ENCODE results near the gene ZNF444. TPM values are rescaled to one million over a fixed set of nuclear protein-coding genes. Genes with fewer than 3 reads are reported as not detected.

ZNF444 gene
- polyA plus RNA-seq, 1 donor (not counting 4 experiments of a cell fraction or from before 2014, with no cell fraction given), result 9.1 TPM

- Histone ChIP-seq H3K4me2 (ENCODE audit: control insufficient read depth, extremely low read depth, insufficient read depth, low read depth, low read length) (no peak overlapping the region), H3K4me1 (ENCODE audit: control insufficient read depth, extremely low read depth, insufficient read depth, low read length) (peaks cover 14% of the 10 kb centered on the region), H3K36me3 (ENCODE audit: control insufficient read depth in 2 of 2, extremely low read depth in 1 of 2, insufficient read depth in 2 of 2, low read length in 2 of 2) (peaks cover 6 to 16% of the 10 kb centered on the region in 2 experiments), H2AFZ (ENCODE audit: control insufficient read depth, low read length) (no peak overlapping the region), H3K27ac (ENCODE audit: control insufficient read depth, insufficient read depth, low read length) (no peak overlapping the region), H3K27me3 (ENCODE audit: control insufficient read depth, extremely low read depth, insufficient read depth, low read length) (no peaks in the 10 kb centered on the region), H3K9me1 (ENCODE audit: control insufficient read depth, extremely low read depth, insufficient read depth, low read length) (peaks cover 2% of the 10 kb centered on the region), H3K79me2 (ENCODE audit: control insufficient read depth, insufficient read depth, low read length) (peaks cover 95% of the 10 kb centered on the region), H3K4me3 (ENCODE audit: control insufficient read depth in 2 of 3, extremely low read depth in 1 of 3, insufficient read depth in 2 of 3, low read depth in 1 of 3, low read length in 3 of 3) (no peak overlapping the region), H4K20me1 (ENCODE audit: control insufficient read depth, extremely low read depth, insufficient read depth, low read length) (peaks cover 44% of the 10 kb centered on the region), H3K9ac (ENCODE audit: control insufficient read depth, extremely low read depth, insufficient read depth, low read length) (no peak overlapping the region), H3K9me3 (ENCODE audit: control insufficient read depth, low read depth, low read length) (no peaks in the 10 kb centered on the region)
- no peak for TF ChIP-seq CTCF (optimal IDR thresholded peaks at IDR 0.05 in 1 of 3, IDR thresholded peaks at IDR 0.05 in 1 of 3, conservative IDR thresholded peaks at IDR 0.05 in 1 of 3; ENCODE audit: extremely low read depth in 1 of 3, insufficient read depth in 2 of 3, low read length in 3 of 3)
- TF ChIP-seq EZH2 (IDR thresholded peaks at IDR 0.05; ENCODE audit: low read length), result no peak
- no peak for DNase-seq (ENCODE audit: low read depth, low spot score)
- dilution Hi-C loops (cut with MboI; ENCODE audit: extremely low pct_ligation_motif_present, low sequenced_read_pairs), result no loop called here
- FAIRE-seq, result no peak
Observed at GRCh38 chr19:56113074-56113632, 27.9 kb upstream of the ZNF444 start.

GRCh38 chr19:56114051-56114777 is 26.9 kb upstream of the ZNF444 start:
- H3K36me3 ChIP-seq (ENCODE audit: control insufficient read depth in 2 of 2, extremely low read depth in 1 of 2, insufficient read depth in 2 of 2, low read length in 2 of 2), result peaks cover 7 to 14% of the 10 kb centered on the region in 2 experiments
- H3K4me1 ChIP-seq (ENCODE audit: control insufficient read depth, extremely low read depth, insufficient read depth, low read length), result peaks cover 8% of the 10 kb centered on the region
- no peak overlapping the region for H2AFZ ChIP-seq (ENCODE audit: control insufficient read depth, low read length)
- H3K27ac ChIP-seq (ENCODE audit: control insufficient read depth, insufficient read depth, low read length), result no peak overlapping the region
- H3K27me3 ChIP-seq (ENCODE audit: control insufficient read depth, extremely low read depth, insufficient read depth, low read length), result no peaks in the 10 kb centered on the region
- dilution Hi-C loops (cut with MboI; ENCODE audit: extremely low pct_ligation_motif_present, low sequenced_read_pairs), result no loop called here
- no peak overlapping the region for H3K4me2 ChIP-seq (ENCODE audit: control insufficient read depth, extremely low read depth, insufficient read depth, low read depth, low read length)
- DNase-seq (ENCODE audit: low read depth, low spot score) (no peak), FAIRE-seq (no peak)
- H3K9me1 ChIP-seq (ENCODE audit: control insufficient read depth, extremely low read depth, insufficient read depth, low read length), result peaks cover 2% of the 10 kb centered on the region
- peaks cover 38% of the 10 kb centered on the region for H4K20me1 ChIP-seq (ENCODE audit: control insufficient read depth, extremely low read depth, insufficient read depth, low read length)
- TF ChIP-seq CTCF (optimal IDR thresholded peaks at IDR 0.05 in 1 of 3, IDR thresholded peaks at IDR 0.05 in 1 of 3, conservative IDR thresholded peaks at IDR 0.05 in 1 of 3; ENCODE audit: extremely low read depth in 1 of 3, insufficient read depth in 2 of 3, low read length in 3 of 3) (no peak), EZH2 (IDR thresholded peaks at IDR 0.05; ENCODE audit: low read length) (no peak)
- no peak overlapping the region for H3K9ac ChIP-seq (ENCODE audit: control insufficient read depth, extremely low read depth, insufficient read depth, low read length)
- peaks cover 95% of the 10 kb centered on the region for H3K79me2 ChIP-seq (ENCODE audit: control insufficient read depth, insufficient read depth, low read length)
- no peak overlapping the region for H3K4me3 ChIP-seq (ENCODE audit: control insufficient read depth in 2 of 3, extremely low read depth in 1 of 3, insufficient read depth in 2 of 3, low read depth in 1 of 3, low read length in 3 of 3)
- H3K9me3 ChIP-seq (ENCODE audit: control insufficient read depth, low read depth, low read length), result no peaks in the 10 kb centered on the region

All from keratinocyte (primary cell).